HepG2 (cell line): Measurements from ENCODE around the gene MIF4GD. TPM values are rescaled to one million over a fixed set of nuclear protein-coding genes. Genes with fewer than 3 reads are reported as not detected.

Experiments
- ATAC-seq: fragments of 200-7000 bp; cut with Tn5 transposase; 3 replicates; pipeline ENCODE4 v1.9.1; 2020; ENCODE audit warnings: mild to moderate bottlenecking, moderate library complexity
- BruUV-seq: library from RNA; stranded (reverse); fragments of 400-500 nt; replicated peaks from 2 replicates; lab custom pipeline; 2021; lab: Mats Ljungman, UMichigan
- CTCF ChIA-PET: fragments of 300-600 bp; formaldehyde crosslinking; extraction: SDS; loops from one replicate; lab custom pipeline; 2021; ENCODE audit warnings: low total read pairs, inconsistent platforms, low intra/inter-chr PET ratio; lab: Yijun Ruan, JAX
- POLR2A ChIA-PET: fragments of 350-600 bp; sonication (Branson Sonifier 250); formaldehyde crosslinking; loops from one replicate; lab custom pipeline; 2020; ENCODE audit warnings: antibody characterized with exemption, inconsistent platforms; lab: Yijun Ruan, JAX
- DNase-seq: peaks from one replicate; pipeline ENCODE4 v3.0.0-alpha.2; 2015; ENCODE audit warnings: low spot score
- FAIRE-seq: peaks from 3 replicates; lab custom pipeline; 2011; peaks lifted over from hg19 to GRCh38; lab: Jason Lieb, UNC
- H2AFZ ChIP-seq: one replicate; pipeline ENCODE4 v1.6.1; 2011; ENCODE audit warnings: low read length, inconsistent platforms
- H3K27ac ChIP-seq: fragments of 300-600 bp; 3 replicates; pipeline ENCODE4 v1.8.0; 2011; ENCODE audit warnings: mixed run types, mild to moderate bottlenecking, mixed read lengths, low read length, inconsistent platforms; ENCODE audit not compliant: insufficient read depth; ENCODE audit errors: extremely low read length
- H3K27me3 ChIP-seq, 2 experiments: fragments of 200-600 bp in 1 of 2; 2 replicates in 1 of 2; 3 replicates in 1 of 2; pipeline versions ENCODE4 v1.6.0 to v1.8.0; 2011; ENCODE audit warnings: low read length in 2 of 2, mild to moderate bottlenecking in 2 of 2, moderate library complexity in 2 of 2, inconsistent platforms in 1 of 2; ENCODE audit not compliant: insufficient read depth in 2 of 2, control insufficient read depth in 1 of 2
- H3K36me3 ChIP-seq, 2 experiments: fragments of 200-600 bp in 1 of 2; replicated peaks in 1 of 2; 2 replicates in 1 of 2; 3 replicates in 1 of 2; pipeline versions ENCODE4 v1.5.1 to v1.8.0; 2011; ENCODE audit warnings: low read length in 2 of 2, inconsistent platforms in 1 of 2; ENCODE audit not compliant: insufficient read depth in 2 of 2, control insufficient read depth in 1 of 2
- H3K4me1 ChIP-seq: 2 replicates; pipeline ENCODE4 v1.5.1; 2012; ENCODE audit warnings: low read length, inconsistent platforms; ENCODE audit not compliant: insufficient read depth
- H3K4me2 ChIP-seq: 2 replicates; pipeline ENCODE4 v1.6.0; 2011; ENCODE audit warnings: low read depth, low read length, inconsistent platforms
- H3K4me3 ChIP-seq, 3 experiments: fragments of 200-600 bp in 1 of 3; sonication (generic), shearing (Covaris generic) in 1 of 3; replicated peaks in 1 of 3; 2 replicates each; pipeline ENCODE4 v1.5.1; 2011 to 2016; ENCODE audit warnings: low read length in 3 of 3, inconsistent platforms in 2 of 3, low read depth in 2 of 3, mild to moderate bottlenecking in 2 of 3, control low read depth in 1 of 3, mixed read lengths in 1 of 3; ENCODE audit not compliant: insufficient read depth in 1 of 3
- H3K79me2 ChIP-seq: one replicate; pipeline ENCODE4 v1.6.1; 2011; ENCODE audit warnings: low read length, inconsistent platforms; ENCODE audit not compliant: insufficient read depth
- H3K9ac ChIP-seq: 2 replicates; pipeline ENCODE4 v1.6.0; 2011; ENCODE audit warnings: mild to moderate bottlenecking, low read depth, low read length, inconsistent platforms; ENCODE audit not compliant: insufficient read depth
- H3K9me3 ChIP-seq: 2 replicates; pipeline ENCODE4 v1.5.1; 2012; ENCODE audit warnings: mild to moderate bottlenecking, low read length
- H4K20me1 ChIP-seq: 2 replicates; pipeline ENCODE4 v1.6.0; 2011; ENCODE audit warnings: inconsistent platforms, mild to moderate bottlenecking, low read length, moderate library complexity; ENCODE audit not compliant: insufficient read depth
- AHR ChIP-seq: IDR thresholded peaks from 2 replicates; pipeline ENCODE4 v1.6.1; 2018; ENCODE audit warnings: missing genetic modification reagents, missing compliant biosample characterization
- FOXO4 ChIP-seq: sonication (generic); formaldehyde crosslinking; conservative IDR thresholded peaks from 2 replicates; pipeline ENCODE4 v1.8.1; 2023; ENCODE audit warnings: missing genetic modification reagents
- GMEB2 ChIP-seq: IDR thresholded peaks from 2 replicates; pipeline ENCODE4 v1.6.1; 2016; ENCODE audit warnings: missing biosample characterization, missing genetic modification reagents, low read depth
- KMT2B ChIP-seq: IDR thresholded peaks from 2 replicates; pipeline ENCODE4 v1.6.1; 2016; ENCODE audit warnings: missing genetic modification reagents, missing compliant biosample characterization
- NR2F6 ChIP-seq, 2 experiments: IDR thresholded peaks; 2 replicates each; pipeline ENCODE4 v1.6.1; 2016; ENCODE audit warnings: antibody characterized with exemption in 1 of 2, mild to moderate bottlenecking in 1 of 2
- TP53 ChIP-seq: sonication (generic); formaldehyde crosslinking; conservative IDR thresholded peaks from 2 replicates; pipeline ENCODE4 v1.4.0; 2020; ENCODE audit warnings: missing genetic modification reagents
- ZFP37 ChIP-seq: sonication (generic); formaldehyde crosslinking; IDR thresholded peaks from 2 replicates; pipeline ENCODE4 v1.4.0; 2020; ENCODE audit warnings: missing genetic modification reagents, borderline replicate concordance
- ZNF260 ChIP-seq: sonication (generic); formaldehyde crosslinking; IDR thresholded peaks from 2 replicates; pipeline ENCODE4 v1.4.0; 2020; ENCODE audit warnings: missing genetic modification reagents, low read depth, mild to moderate bottlenecking, borderline replicate concordance
- ZNF282 ChIP-seq: fragments of 450-650 bp; IDR thresholded peaks from 2 replicates; pipeline ENCODE4 v1.6.1; 2018; ENCODE audit not compliant: partially characterized antibody
- ZNF33A ChIP-seq: sonication (generic); formaldehyde crosslinking; IDR thresholded peaks from 2 replicates; pipeline ENCODE4 v1.5.1; 2020; ENCODE audit warnings: missing genetic modification reagents, mild to moderate bottlenecking, moderate library complexity, borderline replicate concordance
- ZNF343 ChIP-seq: sonication (generic); formaldehyde crosslinking; IDR thresholded peaks from 2 replicates; pipeline ENCODE4 v1.4.0; 2020; ENCODE audit warnings: mild to moderate bottlenecking, missing genetic modification reagents
- ZNF414 ChIP-seq: sonication (generic); formaldehyde crosslinking; IDR thresholded peaks from 2 replicates; pipeline ENCODE4 v1.5.0; 2020; ENCODE audit warnings: missing genetic modification reagents
- ZNF441 ChIP-seq: sonication (generic); formaldehyde crosslinking; IDR thresholded peaks from 2 replicates; pipeline ENCODE4 v1.7.0; 2021; ENCODE audit warnings: missing genetic modification reagents, borderline replicate concordance
- ZNF576 ChIP-seq: sonication (generic); formaldehyde crosslinking; IDR thresholded peaks from 2 replicates; pipeline ENCODE4 v1.4.0; 2020; ENCODE audit warnings: mild to moderate bottlenecking, missing genetic modification reagents
- ZNF775 ChIP-seq: sonication (generic); formaldehyde crosslinking; IDR thresholded peaks from 2 replicates; pipeline ENCODE4 v1.4.0; 2020; ENCODE audit warnings: missing genetic modification reagents, mild to moderate bottlenecking, moderate library complexity, borderline replicate concordance
- WGBS: methylation state at CpG from one replicate; pipeline ENCODE4 v1.1.6; 2017; ENCODE audit warnings: low lambda C conversion rate; 5-methylcytosine and 5-hydroxymethylcytosine counted together
- in situ Hi-C: cut with HindIII; loops from 2 replicates; pipeline ENCODE4 v1.10.0; 2017; ENCODE audit warnings: low pct_unique_long_range_greater_than_20kb; ENCODE audit not compliant: extremely low pct_ligation_motif_present
- intact Hi-C: fragments of 100-400 bp; cut with micrococcal nuclease; formaldehyde crosslinking; loops from one replicate; pipeline ENCODE4 v1.10.0; 2022; ENCODE audit not compliant: unreplicated experiment
- polyA plus RNA-seq, 8 experiments: library from polyadenylated mRNA; depleted of rRNA in 3 of 8; stranded (reverse) in 7 of 8; unstranded in 1 of 8; fragments of >200 nt; fragmentation: Illumina TruSeq in 4 of 8; extraction: Trizol in 4 of 8; gene quantifications; 2 replicates each; pipeline versions ENCODE4 v1.2.1 to v1.2.3, GENCODE V29; 2011 to 2016; ENCODE audit warnings: low read depth in 4 of 8, missing spikeins in 1 of 8, mixed read lengths in 1 of 8; ENCODE audit not compliant: insufficient read depth in 1 of 8
- total RNA-seq, 5 experiments: library from RNA; depleted of rRNA; stranded (reverse); fragments of >200 nt; fragmentation: Illumina TruSeq; extraction: Trizol; gene quantifications; 2 replicates each; pipeline ENCODE4 v1.2.3, GENCODE V29; 2016; ENCODE audit warnings: low read depth in 1 of 5

MIF4GD gene
- total and polyA plus RNA-seq, 2 of the 13 experiments (the other 11 are each of a cell fraction or from before 2014, with no cell fraction given) = 14.0 to 28.0 TPM

DNA sequence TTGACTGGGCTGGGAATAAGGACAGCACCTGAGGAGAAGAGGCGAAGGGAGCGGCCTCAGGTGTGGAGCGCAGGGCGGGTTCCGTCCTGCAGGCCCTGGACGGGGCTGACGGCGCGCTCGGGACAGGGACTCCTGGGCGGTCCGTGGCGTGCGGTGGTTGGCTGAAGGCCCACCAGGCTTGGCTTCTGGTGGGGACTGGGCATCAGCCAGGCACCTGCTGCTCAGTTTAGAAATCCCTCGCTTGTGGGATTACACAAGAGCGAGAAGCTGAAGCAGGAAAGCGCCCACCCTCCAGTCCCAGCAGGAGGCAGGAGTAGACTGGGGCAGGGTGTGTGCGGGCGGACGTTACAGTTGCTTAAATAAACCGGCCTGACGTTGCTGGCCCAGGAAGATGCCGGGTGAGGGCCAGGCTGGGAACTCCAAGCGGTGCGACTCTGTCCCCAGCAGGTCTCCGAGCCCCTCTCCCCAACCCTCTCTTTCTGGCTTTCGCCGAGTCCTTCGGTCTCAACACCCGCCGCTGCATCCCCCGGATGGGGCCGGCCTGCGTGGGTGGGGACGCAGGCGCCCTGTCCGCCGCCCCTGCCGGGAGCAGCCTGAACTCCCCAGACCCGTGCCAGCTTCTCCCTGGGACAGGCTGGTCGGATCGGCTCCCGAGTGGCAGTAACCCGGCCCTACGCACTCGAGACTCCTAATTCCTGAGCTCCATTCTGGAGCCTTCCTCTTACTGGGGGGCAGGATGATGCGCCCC is 639 bp downstream of the MIF4GD start:
- intact Hi-C loops = loop anchor here (1.0 to 2.0 kb wide), 3 partner anchors 39 to 142 kb away; partner anchors contain the start of gene GRB2
- BruUV-seq = no TSS peak
- CTCF ChIA-PET = interaction anchor here (0.9 to 1.2 kb wide), 3 partner anchors 18 to 142 kb away, joined by 3 to 4 read pairs (median 3); partner anchors contain the start of gene SLC25A19
- no peak for TF ChIP-seq NR2F6 (IDR thresholded peaks at IDR 0.05)
- TF ChIP-seq NR2F6 (CRISPR knock-in tag; IDR thresholded peaks at IDR 0.05) = no peak
- peak; percentile 75 for TF ChIP-seq KMT2B (CRISPR knock-in tag)
- peak; percentile 33; the same call in 1 of the 2 replicates for TF ChIP-seq ZNF441 (CRISPR knock-in tag)
- TF ChIP-seq ZFP37 (CRISPR knock-in tag) = no peak
- TF ChIP-seq ZNF576 (CRISPR knock-in tag) = no peak
- no peak for TF ChIP-seq TP53 (CRISPR knock-in tag)
- TF ChIP-seq ZNF282 = no peak
- peak; percentile 77; the same call in 1 of the 2 replicates for TF ChIP-seq ZNF33A (CRISPR knock-in tag)
- TF ChIP-seq ZNF260 (CRISPR knock-in tag) = no peak
- TF ChIP-seq ZNF775 (CRISPR knock-in tag) = no peak
- TF ChIP-seq GMEB2 (CRISPR knock-in tag) = no peak
- TF ChIP-seq ZNF414 (CRISPR knock-in tag) = peak; percentile 73; the same call in 1 of the 2 replicates
- TF ChIP-seq FOXO4 (CRISPR knock-in tag) = no peak
- TF ChIP-seq AHR (CRISPR knock-in tag) = 0 out of 2 replicates have a peak, but pooled peaks have one; percentile 23
- TF ChIP-seq ZNF343 (CRISPR knock-in tag) = no peak

More for the DNA sequence above, 639 bp downstream of the MIF4GD start:
- peak overlapping the region; percentile 91 to 98 (median 94) for H3K4me3 ChIP-seq
- 0% methylated on average over 9 of the region's 47 CpGs for WGBS
- H3K27ac ChIP-seq = peak overlapping the region; percentile 68
- H3K36me3 ChIP-seq = peaks cover 12 to 33% of the 10 kb centered on the region in 2 experiments
- no peak overlapping the region for H2AFZ ChIP-seq
- peak overlapping the region; percentile 94 for H3K4me2 ChIP-seq
- peak; percentile 79 for FAIRE-seq
- ATAC-seq = peak; percentile 71
- H3K9ac ChIP-seq = peak overlapping the region; percentile 83
- no peaks in the 10 kb centered on the region for H3K9me3 ChIP-seq
- no peaks in the 10 kb centered on the region for H4K20me1 ChIP-seq
- POLR2A ChIA-PET = interaction anchor here (0.6 to 6.6 kb wide), 28 partner anchors 9 to 241 kb away, joined by 3 to 93 read pairs (median 4); partner anchors contain the start of genes GGA3, GRB2, JPT1 and MRPS7
- in situ Hi-C loops = no loop called here
- no peaks in the 10 kb centered on the region for H3K27me3 ChIP-seq
- peak; percentile 88 for DNase-seq
- peaks cover 43% of the 10 kb centered on the region for H3K4me1 ChIP-seq
- peaks cover 6% of the 10 kb centered on the region for H3K79me2 ChIP-seq
